ENCODE results near the gene PLPPR1.

The PLPPR1 gene

GRCh38 chr9:101014566-101014965, 14.0 kb upstream of the PLPPR1 start:
- no peaks in the 10 kb centered on the region for H3K36me3 ChIP-seq (replicated peaks; ENCODE audit: insufficient read depth, low read length)
- no peak overlapping the region for H3K4me2 ChIP-seq (ENCODE audit: low read depth, low read length)
- no peaks in the 10 kb centered on the region for H3K4me1 ChIP-seq (ENCODE audit: low read length)
- no peak overlapping the region for H3K9ac ChIP-seq (ENCODE audit: low read length)
- no peaks in the 10 kb centered on the region for H3F3A ChIP-seq (ENCODE audit: insufficient read depth, low read length)
- H3K27ac ChIP-seq (ENCODE audit: low read length): no peak overlapping the region
- H3K79me2 ChIP-seq (ENCODE audit: low read length): no peaks in the 10 kb centered on the region
- no peaks in the 10 kb centered on the region for H3K9me3 ChIP-seq (replicated peaks; ENCODE audit: insufficient read depth, low read length)
- no peak for DNase-seq
- no peaks in the 10 kb centered on the region for H3K9me2 ChIP-seq (replicated peaks; ENCODE audit: insufficient read depth, low read length)
- no peak overlapping the region for H3K4me3 ChIP-seq (ENCODE audit: low read length)
- no peak overlapping the region for H2AFZ ChIP-seq (ENCODE audit: low read length)
- no peaks in the 10 kb centered on the region for H4K20me1 ChIP-seq (ENCODE audit: insufficient read depth, low read length)
- no peak for TF ChIP-seq CTCF (IDR thresholded peaks at IDR 0.05; ENCODE audit: low read length)
- TF ChIP-seq EZH2phosphoT487 (IDR thresholded peaks at IDR 0.05; ENCODE audit: low read length): no peak
- TF ChIP-seq EZH2 (optimal IDR thresholded peaks at IDR 0.05; ENCODE audit: low read depth, low read length): no peak
- no peaks in the 10 kb centered on the region for H3K27me3 ChIP-seq (replicated peaks; ENCODE audit: insufficient read depth, low read length)

- no peak overlapping the region for H3K4me2 ChIP-seq (ENCODE audit: low read depth, low read length)
- DNase-seq: no peak
- no peaks in the 10 kb centered on the region for H3K27me3 ChIP-seq (replicated peaks; ENCODE audit: insufficient read depth, low read length)
- no peaks in the 10 kb centered on the region for H3K79me2 ChIP-seq (ENCODE audit: low read length)
- H3K4me3 ChIP-seq (ENCODE audit: low read length): no peak overlapping the region
- TF ChIP-seq EZH2phosphoT487 (IDR thresholded peaks at IDR 0.05; ENCODE audit: low read length) (no peak), EZH2 (optimal IDR thresholded peaks at IDR 0.05; ENCODE audit: low read depth, low read length) (no peak), CTCF (IDR thresholded peaks at IDR 0.05; ENCODE audit: low read length) (no peak)
- H3K4me1 ChIP-seq (ENCODE audit: low read length): no peaks in the 10 kb centered on the region
- H3K9me3 ChIP-seq (replicated peaks; ENCODE audit: insufficient read depth, low read length): no peaks in the 10 kb centered on the region
- no peak overlapping the region for H3K27ac ChIP-seq (ENCODE audit: low read length)
- H2AFZ ChIP-seq (ENCODE audit: low read length): no peak overlapping the region
- no peak overlapping the region for H3K9ac ChIP-seq (ENCODE audit: low read length)
- no peaks in the 10 kb centered on the region for H3K36me3 ChIP-seq (replicated peaks; ENCODE audit: insufficient read depth, low read length)
- H3F3A ChIP-seq (ENCODE audit: insufficient read depth, low read length): no peaks in the 10 kb centered on the region
- H4K20me1 ChIP-seq (ENCODE audit: insufficient read depth, low read length): no peaks in the 10 kb centered on the region
- no peaks in the 10 kb centered on the region for H3K9me2 ChIP-seq (replicated peaks; ENCODE audit: insufficient read depth, low read length)
Measured at GRCh38 chr9:101018467-101018866, 10.1 kb upstream of the PLPPR1 start.

DNA sequence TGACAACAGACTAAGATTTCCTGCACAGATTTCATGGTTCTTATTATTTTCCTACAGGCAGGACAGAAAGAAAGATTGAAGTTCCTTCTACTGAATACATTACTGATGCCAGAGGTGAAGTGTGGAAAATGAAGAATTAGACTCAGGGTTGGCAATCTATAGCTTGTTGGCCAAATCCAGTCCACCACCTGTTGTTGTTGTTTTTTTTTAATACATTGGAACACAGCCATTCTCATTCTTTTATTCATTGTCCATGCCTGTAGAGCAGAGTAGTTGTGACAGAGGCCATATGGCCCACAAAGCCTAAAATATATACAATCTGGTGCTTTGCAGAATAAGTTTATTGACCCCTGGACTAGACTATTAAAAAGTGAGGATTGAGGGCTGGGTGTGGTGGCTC, 5.8 kb upstream of the PLPPR1 start:
- no peak for DNase-seq
- no peaks in the 10 kb centered on the region for H3K79me2 ChIP-seq (ENCODE audit: low read length)
- H3K27me3 ChIP-seq (replicated peaks; ENCODE audit: insufficient read depth, low read length): no peaks in the 10 kb centered on the region; the same call in 1 of the 2 replicates
- no peak overlapping the region for H2AFZ ChIP-seq (ENCODE audit: low read length)
- no peaks in the 10 kb centered on the region for H4K20me1 ChIP-seq (ENCODE audit: insufficient read depth, low read length)
- no peaks in the 10 kb centered on the region for H3K36me3 ChIP-seq (replicated peaks; ENCODE audit: insufficient read depth, low read length)
- no peaks in the 10 kb centered on the region for H3K4me1 ChIP-seq (ENCODE audit: low read length)
- no peaks in the 10 kb centered on the region for H3K9me3 ChIP-seq (replicated peaks; ENCODE audit: insufficient read depth, low read length)
- H3F3A ChIP-seq (ENCODE audit: insufficient read depth, low read length): no peaks in the 10 kb centered on the region
- H3K9me2 ChIP-seq (replicated peaks; ENCODE audit: insufficient read depth, low read length): no peaks in the 10 kb centered on the region
- H3K4me3 ChIP-seq (ENCODE audit: low read length): no peak overlapping the region
- no peak overlapping the region for H3K27ac ChIP-seq (ENCODE audit: low read length)
- H3K4me2 ChIP-seq (ENCODE audit: low read depth, low read length): no peak overlapping the region
- no peak overlapping the region for H3K9ac ChIP-seq (ENCODE audit: low read length)
- no peak for TF ChIP-seq CTCF (IDR thresholded peaks at IDR 0.05; ENCODE audit: low read length)
- no peak for TF ChIP-seq EZH2phosphoT487 (IDR thresholded peaks at IDR 0.05; ENCODE audit: low read length)
- no peak for TF ChIP-seq EZH2 (optimal IDR thresholded peaks at IDR 0.05; ENCODE audit: low read depth, low read length)
